ENCODE measurements around the gene RUNX1.
"Not testable (repeated sequence)": the region's sequence is repeated elsewhere in the genome, so short reads cannot be mapped to it uniquely, and the experiment has no call there.

The RUNX1 gene

DNA sequence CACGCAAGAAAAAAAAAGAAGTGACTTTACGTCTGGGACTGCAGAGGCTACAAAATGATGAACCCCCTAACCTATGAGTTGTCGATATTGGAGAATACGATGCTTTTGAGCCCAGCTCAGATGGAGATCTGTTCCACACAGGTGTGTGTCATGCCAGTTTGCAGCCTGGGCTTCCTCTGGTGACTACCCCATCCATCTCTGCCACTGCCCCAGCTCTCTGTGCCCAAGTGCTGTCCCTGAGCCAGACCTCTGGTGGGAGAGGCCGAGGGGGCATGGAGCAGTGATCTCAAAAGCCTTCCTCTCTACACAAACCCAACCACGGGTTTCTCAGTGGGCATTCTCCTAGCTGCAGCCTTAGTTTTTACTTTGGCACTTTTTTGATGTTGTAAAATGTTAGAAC, 239.3 kb downstream of the RUNX1 start:
- Histone ChIP-seq H3K4me1 (ENCODE audit: insufficient read depth, low read length) (no peaks in the 10 kb centered on the region), H3K27me3 (ENCODE audit: insufficient read depth, low read length) (no peaks in the 10 kb centered on the region), H3K9me3 (ENCODE audit: low read length) (no peaks in the 10 kb centered on the region), H2AFZ (ENCODE audit: low read depth, low read length) (no peak overlapping the region), H3K4me3 (ENCODE audit: low read length) (no peak overlapping the region), H3K36me3 (ENCODE audit: insufficient read depth, low read length) (no peaks in the 10 kb centered on the region)

DNA sequence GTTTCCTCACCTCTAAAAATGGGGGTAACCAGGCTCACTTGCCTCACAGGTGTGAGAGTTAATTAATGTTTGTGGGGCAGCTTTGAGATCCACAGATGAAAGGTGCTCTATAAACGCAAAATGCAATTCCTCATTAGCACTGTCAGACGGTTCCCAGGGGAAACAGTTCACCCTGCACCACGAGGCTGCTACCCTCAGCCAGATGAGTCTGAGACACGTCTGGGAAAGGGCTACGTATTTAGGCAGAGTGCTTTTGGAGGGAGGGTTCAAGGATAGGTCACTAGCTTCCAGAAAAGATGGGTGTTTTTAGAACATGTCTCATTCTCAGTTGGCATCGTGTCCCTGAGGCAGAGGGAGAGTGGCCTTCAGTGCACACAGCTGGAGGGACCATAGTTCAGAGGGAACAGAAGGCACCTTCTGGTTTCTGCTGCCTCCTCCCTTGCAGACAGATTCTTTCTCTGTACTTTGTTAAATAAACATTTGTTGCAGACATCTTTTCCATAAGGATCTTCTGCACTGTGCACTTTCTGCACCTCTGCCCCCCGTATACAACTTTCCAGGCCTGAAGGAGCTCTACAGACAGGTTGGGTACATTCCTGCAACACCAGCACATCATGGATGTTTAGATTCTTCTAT, 240.4 kb downstream of the RUNX1 start:
- no peaks in the 10 kb centered on the region for H3K4me1 ChIP-seq (ENCODE audit: insufficient read depth, low read length)
- no peak overlapping the region for H2AFZ ChIP-seq (ENCODE audit: low read depth, low read length)
- no peak overlapping the region for H3K4me3 ChIP-seq (ENCODE audit: low read length)
- H3K27me3 ChIP-seq (ENCODE audit: insufficient read depth, low read length): no peaks in the 10 kb centered on the region
- no peaks in the 10 kb centered on the region for H3K36me3 ChIP-seq (ENCODE audit: insufficient read depth, low read length)
- H3K9me3 ChIP-seq (ENCODE audit: low read length): no peaks in the 10 kb centered on the region

DNA sequence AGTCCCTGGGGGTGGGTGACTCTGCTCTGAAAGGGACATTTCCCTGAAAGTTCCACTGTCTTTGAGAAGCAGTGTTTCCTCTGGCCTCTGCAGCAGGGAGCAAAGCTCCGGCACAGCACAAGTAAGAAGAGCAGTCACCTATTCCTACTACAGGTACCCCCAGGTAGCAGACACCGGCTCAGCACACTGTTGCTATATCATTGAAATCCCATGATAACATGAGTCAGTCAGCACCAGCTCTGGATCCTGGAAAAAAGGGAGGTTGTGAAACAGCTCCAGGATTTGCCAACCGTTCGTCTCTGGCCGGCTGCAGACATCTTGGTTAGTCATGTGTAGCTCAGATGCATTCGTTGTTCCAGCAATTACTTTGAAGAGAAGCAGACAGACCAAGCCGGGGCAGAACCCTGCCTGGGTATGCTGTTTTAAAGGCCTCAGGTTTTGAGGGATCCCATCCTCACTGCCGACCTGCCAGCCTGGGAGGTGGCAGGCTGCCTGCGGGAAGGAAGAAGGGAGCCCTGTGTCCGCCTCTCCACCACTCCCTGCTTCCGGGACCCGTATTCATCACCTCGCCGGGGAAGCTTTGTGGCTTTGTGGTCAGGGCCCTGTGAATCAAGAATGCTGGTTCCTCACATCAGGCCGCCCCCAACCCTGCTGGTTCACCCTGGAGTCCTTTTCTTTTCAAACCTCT, 241.1 kb downstream of the RUNX1 start:
- Histone ChIP-seq H3K9me3 (ENCODE audit: low read length) (no peaks in the 10 kb centered on the region), H2AFZ (ENCODE audit: low read depth, low read length) (no peak overlapping the region), H3K4me1 (ENCODE audit: insufficient read depth, low read length) (no peaks in the 10 kb centered on the region), H3K4me3 (ENCODE audit: low read length) (no peak overlapping the region), H3K27me3 (ENCODE audit: insufficient read depth, low read length) (no peaks in the 10 kb centered on the region), H3K36me3 (ENCODE audit: insufficient read depth, low read length) (no peaks in the 10 kb centered on the region)

DNA sequence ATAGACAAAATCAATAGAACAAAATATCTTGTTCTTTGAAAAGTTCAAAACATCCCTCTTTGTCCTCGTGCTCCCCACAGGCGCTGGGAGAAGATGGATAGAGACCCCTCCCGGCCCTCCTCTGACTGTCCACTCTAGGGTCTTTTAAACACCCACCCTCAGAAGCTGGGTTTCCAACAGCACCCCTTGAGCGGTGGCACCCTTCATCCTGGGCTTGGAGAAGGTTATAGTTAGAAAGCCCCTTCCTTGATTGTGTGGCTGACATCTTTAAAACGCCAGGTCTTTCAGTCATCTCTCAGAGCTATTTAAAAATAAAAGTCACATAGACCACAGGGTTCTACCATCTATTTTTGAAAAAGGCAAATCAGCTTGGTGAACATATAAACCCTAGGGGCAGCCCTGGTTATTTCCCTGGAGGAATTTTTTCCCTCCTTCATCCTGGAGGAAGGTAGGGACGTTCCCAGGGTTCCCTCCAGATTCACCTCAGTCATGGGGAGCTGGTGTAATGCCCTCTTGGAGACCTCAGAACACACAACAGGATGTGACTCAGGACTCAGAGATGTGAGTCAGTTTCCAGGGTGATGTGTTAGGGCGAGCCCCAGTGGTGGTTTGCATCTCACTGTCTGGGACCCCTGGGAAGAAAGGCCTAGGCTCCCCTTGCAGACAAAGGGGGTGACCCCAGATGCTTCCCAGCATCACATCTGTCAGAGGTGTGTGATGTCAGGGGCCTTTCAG, 241.8 kb downstream of the RUNX1 start:
- H3K27me3 ChIP-seq (ENCODE audit: insufficient read depth, low read length): no peaks in the 10 kb centered on the region
- no peaks in the 10 kb centered on the region for H3K36me3 ChIP-seq (ENCODE audit: insufficient read depth, low read length)
- no peaks in the 10 kb centered on the region for H3K9me3 ChIP-seq (ENCODE audit: low read length)
- H3K4me1 ChIP-seq (ENCODE audit: insufficient read depth, low read length): no peaks in the 10 kb centered on the region
- no peak overlapping the region for H3K4me3 ChIP-seq (ENCODE audit: low read length)
- H2AFZ ChIP-seq (ENCODE audit: low read depth, low read length): no peak overlapping the region

DNA sequence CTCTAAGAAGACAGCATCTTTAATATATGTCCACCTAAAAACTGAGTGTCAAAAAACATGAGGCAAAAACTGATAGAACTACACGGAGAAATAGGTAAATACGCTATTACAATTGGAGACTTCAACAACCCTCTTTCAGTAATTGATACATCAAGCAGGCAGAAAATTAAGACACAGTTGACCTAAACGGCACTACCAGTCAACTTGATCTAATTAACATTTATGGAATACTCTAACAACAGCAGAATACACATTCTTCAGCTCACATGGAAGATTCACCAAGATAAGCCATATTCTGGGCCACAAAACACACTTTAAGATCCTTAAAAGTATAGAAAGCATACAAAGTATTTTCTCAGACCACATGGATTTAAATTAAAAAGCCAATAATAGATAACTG, 242.7 kb downstream of the RUNX1 start:
- Histone ChIP-seq H3K9me3 (ENCODE audit: low read length) (no peaks in the 10 kb centered on the region), H3K4me3 (ENCODE audit: low read length) (no peak overlapping the region), H3K27me3 (ENCODE audit: insufficient read depth, low read length) (no peaks in the 10 kb centered on the region), H2AFZ (ENCODE audit: low read depth, low read length) (no peak overlapping the region), H3K4me1 (ENCODE audit: insufficient read depth, low read length) (no peaks in the 10 kb centered on the region), H3K36me3 (ENCODE audit: insufficient read depth, low read length) (no peaks in the 10 kb centered on the region)

DNA sequence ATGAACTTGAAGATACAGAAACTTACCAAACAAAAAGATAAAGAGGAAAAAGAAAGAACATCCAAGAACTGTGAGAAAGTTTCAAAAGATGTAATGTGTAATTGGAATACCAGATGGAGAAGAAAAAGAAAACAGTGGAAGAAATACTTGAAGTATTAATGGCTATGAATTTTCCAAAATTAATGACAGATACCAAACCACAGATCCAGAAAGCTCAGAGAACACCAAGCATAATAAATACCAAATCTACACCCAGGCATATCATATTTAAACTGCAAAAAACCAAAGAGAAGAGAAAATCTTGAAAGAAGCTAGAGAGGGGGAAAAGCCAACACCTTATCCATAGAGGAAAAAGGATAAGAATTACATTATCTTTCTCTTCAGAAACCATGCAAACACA, 243.9 kb downstream of the RUNX1 start:
- Histone ChIP-seq H3K9me3 (ENCODE audit: low read length) (no peaks in the 10 kb centered on the region), H3K36me3 (ENCODE audit: insufficient read depth, low read length) (no peaks in the 10 kb centered on the region), H3K27me3 (ENCODE audit: insufficient read depth, low read length) (no peaks in the 10 kb centered on the region), H2AFZ (ENCODE audit: low read depth, low read length) (no peak overlapping the region), H3K4me1 (ENCODE audit: insufficient read depth, low read length) (no peaks in the 10 kb centered on the region), H3K4me3 (ENCODE audit: low read length) (no peak overlapping the region)

DNA sequence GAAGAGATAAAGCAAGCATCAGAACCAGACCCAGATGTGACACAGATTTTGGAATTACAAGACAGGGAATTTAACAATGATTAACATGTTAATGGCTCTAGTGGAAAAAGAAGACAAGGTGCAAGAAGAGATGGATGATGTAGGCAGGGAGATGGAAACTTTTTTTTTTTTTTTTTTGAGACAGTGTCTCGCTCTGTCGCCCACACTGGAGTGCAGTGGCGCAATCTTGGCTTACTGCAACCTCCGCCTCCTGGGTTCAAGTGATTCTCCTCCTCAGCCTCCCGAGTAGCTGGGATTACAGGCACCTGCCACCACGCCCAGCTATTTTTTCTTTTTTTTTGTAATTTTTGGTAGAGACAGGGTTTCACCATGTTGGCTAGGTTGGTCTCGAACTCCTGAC, 244.5 kb downstream of the RUNX1 start:
- H3K9me3 ChIP-seq (ENCODE audit: low read length): not testable (repeated sequence)

DNA sequence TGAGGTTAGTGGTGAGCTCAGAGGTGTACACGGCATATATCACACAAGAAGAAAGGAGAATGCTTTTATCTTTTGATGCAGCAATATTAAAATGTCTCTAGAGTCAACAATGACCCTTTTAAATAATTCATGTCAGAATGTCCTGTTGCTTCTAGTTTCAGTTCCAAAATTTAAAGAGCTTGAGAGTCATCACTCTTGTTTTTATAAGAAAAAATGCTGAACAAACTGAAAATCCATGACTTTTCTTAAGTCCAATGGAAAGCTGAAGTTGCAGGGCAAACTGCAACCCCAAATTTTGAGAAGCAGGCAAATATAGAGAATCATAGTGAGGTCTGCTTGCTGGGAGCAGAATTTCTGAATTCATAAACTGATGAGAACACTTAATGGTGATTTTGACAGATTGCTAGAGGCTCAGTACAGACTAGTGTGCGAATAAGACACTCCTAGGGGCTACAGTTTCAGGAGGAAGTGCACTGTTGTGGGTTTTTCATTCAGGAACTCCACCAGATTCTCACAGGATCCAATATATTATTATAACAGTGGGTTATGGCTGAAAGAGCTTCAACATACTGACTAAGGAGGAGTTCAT, 245.2 kb downstream of the RUNX1 start:
- no peaks in the 10 kb centered on the region for H3K9me3 ChIP-seq (ENCODE audit: low read length)
- H3K4me3 ChIP-seq (ENCODE audit: low read length): no peak overlapping the region
- H2AFZ ChIP-seq (ENCODE audit: low read depth, low read length): no peak overlapping the region
- no peaks in the 10 kb centered on the region for H3K4me1 ChIP-seq (ENCODE audit: insufficient read depth, low read length)
- H3K36me3 ChIP-seq (ENCODE audit: insufficient read depth, low read length): no peaks in the 10 kb centered on the region
- no peaks in the 10 kb centered on the region for H3K27me3 ChIP-seq (ENCODE audit: insufficient read depth, low read length)

More for the DNA sequence above, 244.5 kb downstream of the RUNX1 start:
- not testable (repeated sequence) for H3K27me3 ChIP-seq (ENCODE audit: insufficient read depth, low read length); H3K4me1 ChIP-seq (ENCODE audit: insufficient read depth, low read length); H3K4me3 ChIP-seq (ENCODE audit: low read length); H3K36me3 ChIP-seq (ENCODE audit: insufficient read depth, low read length); H2AFZ ChIP-seq (ENCODE audit: low read depth, low read length)

DNA sequence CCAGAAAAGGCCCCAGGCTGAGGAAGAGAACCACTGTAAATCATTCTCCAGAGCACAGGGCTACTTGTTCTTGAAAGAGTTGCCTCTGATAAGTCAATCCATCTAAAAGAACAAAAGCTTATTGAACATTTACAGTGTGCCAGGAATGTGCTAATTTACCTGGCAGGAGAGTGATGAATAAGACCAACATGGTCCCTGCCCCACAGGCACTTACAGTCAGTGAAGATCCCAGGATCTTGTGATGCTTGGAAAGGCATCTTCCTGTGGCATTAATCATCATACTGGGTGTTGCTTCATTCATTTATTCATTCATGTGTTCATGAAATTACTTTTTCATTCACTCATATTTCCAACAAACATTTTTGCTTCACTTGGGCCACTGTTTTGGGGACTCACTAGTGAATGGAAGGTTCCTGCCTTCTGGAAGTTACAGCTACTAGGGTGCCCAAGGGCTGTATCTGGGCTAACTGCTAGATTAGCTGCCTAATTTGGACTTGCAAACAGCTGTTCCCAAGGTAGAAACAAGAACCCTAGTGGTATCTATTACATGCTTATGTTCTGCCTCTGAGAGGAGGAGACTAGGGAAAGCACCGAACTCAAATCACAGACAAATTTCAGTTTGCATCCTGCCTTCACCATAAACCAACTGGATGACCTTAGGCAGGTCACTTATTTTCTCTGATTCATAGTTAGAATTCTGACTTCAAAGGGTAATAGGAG, 246.8 kb downstream of the RUNX1 start:
- Histone ChIP-seq H3K4me3 (ENCODE audit: low read length) (no peak overlapping the region), H3K36me3 (ENCODE audit: insufficient read depth, low read length) (no peaks in the 10 kb centered on the region), H3K27me3 (ENCODE audit: insufficient read depth, low read length) (no peaks in the 10 kb centered on the region), H2AFZ (ENCODE audit: low read depth, low read length) (no peak overlapping the region), H3K4me1 (ENCODE audit: insufficient read depth, low read length) (no peaks in the 10 kb centered on the region), H3K9me3 (ENCODE audit: low read length) (no peaks in the 10 kb centered on the region)

DNA sequence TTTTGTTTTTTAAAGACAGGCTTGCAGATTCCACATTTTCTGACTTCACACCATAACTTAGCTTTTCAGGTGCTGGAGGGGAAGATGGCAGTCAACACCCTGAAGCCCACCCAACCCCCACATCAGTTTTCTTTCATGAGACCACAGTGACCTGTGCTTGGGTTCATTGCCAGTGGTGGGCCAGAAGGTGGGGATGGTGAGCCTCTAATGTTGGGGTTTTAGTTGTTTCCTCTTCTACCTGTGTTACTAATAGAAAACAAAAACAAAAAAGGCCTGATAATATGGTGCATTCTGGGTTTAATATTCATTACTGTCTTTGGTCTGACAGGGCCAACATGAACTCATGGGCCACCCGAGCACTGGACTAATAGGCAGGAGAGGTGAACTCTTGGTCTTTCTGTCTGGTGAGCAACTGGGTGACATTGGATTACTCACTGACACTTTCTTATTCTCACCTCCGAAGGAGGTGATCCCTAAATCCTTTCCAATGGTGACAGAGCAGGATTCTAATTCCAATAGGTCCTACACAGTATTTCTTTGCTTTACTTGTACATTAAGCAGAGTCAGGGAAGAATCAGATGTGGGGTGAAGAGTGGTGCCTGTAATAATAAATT, 247.5 kb downstream of the RUNX1 start:
- H3K27me3 ChIP-seq (ENCODE audit: insufficient read depth, low read length): no peaks in the 10 kb centered on the region
- no peak overlapping the region for H2AFZ ChIP-seq (ENCODE audit: low read depth, low read length)
- H3K4me3 ChIP-seq (ENCODE audit: low read length): no peak overlapping the region
- H3K4me1 ChIP-seq (ENCODE audit: insufficient read depth, low read length): no peaks in the 10 kb centered on the region
- no peaks in the 10 kb centered on the region for H3K9me3 ChIP-seq (ENCODE audit: low read length)
- H3K36me3 ChIP-seq (ENCODE audit: insufficient read depth, low read length): no peaks in the 10 kb centered on the region

DNA sequence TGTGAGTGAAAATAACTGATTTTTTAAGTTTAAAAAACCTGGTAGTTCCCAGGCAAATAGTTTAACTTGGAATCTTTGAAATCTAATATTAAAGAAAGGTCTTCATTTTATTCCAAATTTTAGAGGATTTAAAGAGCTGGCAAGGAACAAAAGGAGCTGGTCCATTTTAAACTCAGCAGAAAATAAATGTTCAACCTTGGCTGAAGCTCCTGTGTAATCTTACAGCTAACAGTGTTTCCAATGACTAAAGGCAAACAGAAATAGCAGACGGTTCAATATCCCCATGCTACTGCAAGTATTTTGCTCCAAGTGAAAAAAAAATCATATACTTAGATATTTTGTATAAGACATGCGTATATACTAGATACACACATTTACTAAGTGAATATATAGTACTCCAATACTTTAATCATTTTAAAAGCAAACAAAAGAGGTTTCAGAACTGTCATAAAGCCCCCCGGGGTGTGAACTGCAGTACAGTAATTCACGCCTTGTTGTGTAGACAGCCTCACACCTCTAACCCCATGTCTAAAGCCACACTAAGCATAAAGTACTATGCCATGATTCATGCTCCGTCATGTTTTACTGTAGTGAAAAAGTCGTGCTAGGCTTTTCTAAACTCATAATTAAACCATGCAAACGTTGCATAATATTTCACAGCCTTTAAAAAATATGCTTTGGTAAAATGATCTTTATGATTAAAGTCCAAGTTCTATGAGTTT, 248.1 kb downstream of the RUNX1 start:
- H3K9me3 ChIP-seq (ENCODE audit: low read length): no peaks in the 10 kb centered on the region
- no peak overlapping the region for H2AFZ ChIP-seq (ENCODE audit: low read depth, low read length)
- no peak overlapping the region for H3K4me3 ChIP-seq (ENCODE audit: low read length)
- H3K36me3 ChIP-seq (ENCODE audit: insufficient read depth, low read length): no peaks in the 10 kb centered on the region
- H3K27me3 ChIP-seq (ENCODE audit: insufficient read depth, low read length): no peaks in the 10 kb centered on the region
- no peaks in the 10 kb centered on the region for H3K4me1 ChIP-seq (ENCODE audit: insufficient read depth, low read length)

DNA sequence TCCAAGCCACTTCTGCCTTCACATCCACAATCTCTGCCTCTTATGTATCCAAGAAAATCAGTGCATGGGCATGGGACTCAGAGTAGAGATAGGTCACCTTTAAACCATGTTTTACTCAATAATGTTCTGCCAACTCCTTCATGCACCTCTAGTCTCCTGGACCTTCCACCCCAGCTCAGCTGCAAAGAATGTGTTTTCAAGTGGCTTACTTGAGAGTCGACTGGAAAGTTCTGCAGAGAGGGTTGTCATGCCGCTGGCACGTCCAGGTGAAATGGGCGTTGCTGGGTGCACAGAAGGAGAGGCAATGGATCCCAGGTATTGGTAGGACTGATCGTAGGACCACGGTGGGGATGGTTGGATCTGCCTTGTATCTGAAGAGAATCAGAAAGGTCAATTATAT, 250.0 kb downstream of the RUNX1 start:
- H3K27me3 ChIP-seq (ENCODE audit: insufficient read depth, low read length): no peaks in the 10 kb centered on the region
- H3K9me3 ChIP-seq (ENCODE audit: low read length): no peaks in the 10 kb centered on the region
- no peak overlapping the region for H2AFZ ChIP-seq (ENCODE audit: low read depth, low read length)
- no peaks in the 10 kb centered on the region for H3K36me3 ChIP-seq (ENCODE audit: insufficient read depth, low read length)
- H3K4me1 ChIP-seq (ENCODE audit: insufficient read depth, low read length): no peaks in the 10 kb centered on the region
- no peak overlapping the region for H3K4me3 ChIP-seq (ENCODE audit: low read length)

Data from neuron (in vitro differentiated cells).